Right ventricle myocardium superior (tissue), 1 donor: ENCODE results near the gene CFAP74. TPM values are rescaled to one million over a fixed set of nuclear protein-coding genes. Genes with fewer than 3 reads are reported as not detected.
A peak's percentile ranks its signal among the peaks of the same experiment; 100 is the strongest.

Experiments
- ATAC-seq: fragments of 200-7000 bp; cut with Tn5 transposase; one replicate; pipeline ENCODE4 v1.9.1; 2020; ENCODE audit warnings: mild to moderate bottlenecking; ENCODE audit not compliant: poor library complexity
- DNase-seq: peaks from one replicate; pipeline ENCODE4 v3.0.0-alpha.2; 2020
- intact Hi-C: fragments of 100-400 bp; cut with DNase I; formaldehyde crosslinking; loops from one replicate; pipeline ENCODE4 v1.11.2; 2022
- total RNA-seq: library from RNA; stranded (reverse); fragmentation: NEBNext Ultra II Directional; extraction: Animal tissue kit (Norgen Biotek cat#: 25700); gene quantifications from one replicate; pipeline ENCODE4 v1.2.1, GENCODE V29; 2021
- donor health status: DM: no; HTN: yes; CAD: no; lungs with severe emphysema.

CFAP74 gene
- total RNA-seq, 1 donor from 2014 or later: not detected

GRCh38 chr1:2042830-2043773 lies 39.5 kb upstream of the CFAP74 start:
- no peak for DNase-seq
- intact Hi-C loops: loop anchor here (5.0 kb wide), 2 partner anchors 81 to 101 kb away; no protein-coding TSS in a partner anchor
- no peak for ATAC-seq

GRCh38 chr1:2041887-2042286 lies 38.3 kb upstream of the CFAP74 start:
- intact Hi-C loops: loop anchor here (5.0 kb wide), 2 partner anchors 80 to 100 kb away; no protein-coding TSS in a partner anchor
- DNase-seq (no peak), ATAC-seq (no peak)

- no peak for DNase-seq
- intact Hi-C loops: loop anchor here (5.0 kb wide), 2 partner anchors 79 to 99 kb away; no protein-coding TSS in a partner anchor
- ATAC-seq: no peak
Measured at GRCh38 chr1:2041305-2041704, 37.7 kb upstream of the CFAP74 start.

- intact Hi-C loops: no loop called here
- ATAC-seq: no peak
- DNase-seq: no peak
Measured at GRCh38 chr1:2039251-2039650, 35.7 kb upstream of the CFAP74 start.

GRCh38 chr1:2038229-2038628 lies 34.6 kb upstream of the CFAP74 start:
- ATAC-seq: no peak
- DNase-seq: no peak
- intact Hi-C loops: no loop called here

- DNase-seq (no peak), ATAC-seq (no peak)
- intact Hi-C loops: no loop called here
Measured at GRCh38 chr1:2037314-2037979, 33.9 kb upstream of the CFAP74 start.

GRCh38 chr1:2036287-2036686 lies 32.7 kb upstream of the CFAP74 start:
- no peak for DNase-seq
- ATAC-seq: no peak
- intact Hi-C loops: no loop called here

GRCh38 chr1:2033165-2033564 lies 29.6 kb upstream of the CFAP74 start:
- intact Hi-C loops: no loop called here
- ATAC-seq: no peak

GRCh38 chr1:2032737-2033136 lies 29.2 kb upstream of the CFAP74 start:
- DNase-seq: no peak
- peak; percentile 38 for ATAC-seq
- intact Hi-C loops: no loop called here

More at GRCh38 chr1:2033165-2033564, 29.6 kb upstream of the CFAP74 start:
- DNase-seq: no peak

- intact Hi-C loops: no loop called here
- peak; percentile 61 for ATAC-seq
- no peak for DNase-seq
Measured at GRCh38 chr1:2031546-2032540, 28.3 kb upstream of the CFAP74 start.

GRCh38 chr1:2030076-2030871 lies 26.7 kb upstream of the CFAP74 start:
- no peak for DNase-seq
- no peak for ATAC-seq
- intact Hi-C loops: no loop called here

- DNase-seq (no peak), ATAC-seq (no peak)
- intact Hi-C loops: no loop called here
Measured at GRCh38 chr1:2029561-2029960, 26.0 kb upstream of the CFAP74 start.

GRCh38 chr1:2028870-2029560 lies 25.4 kb upstream of the CFAP74 start:
- ATAC-seq: no peak
- DNase-seq: no peak

GRCh38 chr1:2027961-2028583 lies 24.5 kb upstream of the CFAP74 start:
- no peak for ATAC-seq
- DNase-seq: no peak
- intact Hi-C loops: no loop called here

More at GRCh38 chr1:2028870-2029560, 25.4 kb upstream of the CFAP74 start:
- intact Hi-C loops: no loop called here

- ATAC-seq (peak; percentile 46), DNase-seq (peak; percentile 59)
- intact Hi-C loops: no loop called here
Measured at GRCh38 chr1:2025491-2025981, 21.9 kb upstream of the CFAP74 start.

GRCh38 chr1:2024887-2025286 lies 21.3 kb upstream of the CFAP74 start:
- DNase-seq (no peak), ATAC-seq (no peak)
- intact Hi-C loops: no loop called here

GRCh38 chr1:2024451-2024850 lies 20.9 kb upstream of the CFAP74 start:
- DNase-seq: no peak
- no peak for ATAC-seq
- intact Hi-C loops: no loop called here
